Activated CD4-positive, CD25-positive, alpha-beta regulatory T cell treated with anti-CD3 and anti-CD28 coated beads, Interleukin-2, amount 50 U/mL, for 72 hours (primary cell): ENCODE data around the gene PTPN14.
A peak's percentile ranks its signal among the peaks of the same experiment; 100 is the strongest.

Experiments used
- DNase-seq: peaks from one replicate; pipeline ENCODE4 v3.0.0; 2021

PTPN14 gene

DNA sequence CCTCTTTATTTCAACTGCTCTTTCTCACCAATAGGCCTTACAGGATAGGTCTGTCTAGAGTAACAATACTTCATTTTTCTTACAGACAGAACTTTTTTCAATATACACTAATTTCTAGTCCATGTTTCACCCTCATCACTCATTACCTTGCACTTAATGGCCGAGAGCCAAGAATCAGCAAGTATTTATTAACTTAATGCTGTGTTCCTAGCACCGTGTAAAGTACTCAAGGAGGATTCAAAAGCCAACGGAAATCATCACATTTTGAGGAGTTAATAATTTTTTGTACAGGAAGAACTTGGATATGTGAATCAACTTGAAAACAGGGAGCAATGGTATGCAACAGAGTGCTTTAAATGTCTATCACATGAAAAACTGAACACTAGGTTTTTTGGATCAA, 102.0 kb downstream of the PTPN14 start:
- DNase-seq: no peak

GRCh38 chr1:214448536-214448935, 102.9 kb downstream of the PTPN14 start:
- no peak for DNase-seq

GRCh38 chr1:214447557-214447871, 103.9 kb downstream of the PTPN14 start:
- no peak for DNase-seq

GRCh38 chr1:214446772-214447556, 104.4 kb downstream of the PTPN14 start:
- no peak for DNase-seq

DNA sequence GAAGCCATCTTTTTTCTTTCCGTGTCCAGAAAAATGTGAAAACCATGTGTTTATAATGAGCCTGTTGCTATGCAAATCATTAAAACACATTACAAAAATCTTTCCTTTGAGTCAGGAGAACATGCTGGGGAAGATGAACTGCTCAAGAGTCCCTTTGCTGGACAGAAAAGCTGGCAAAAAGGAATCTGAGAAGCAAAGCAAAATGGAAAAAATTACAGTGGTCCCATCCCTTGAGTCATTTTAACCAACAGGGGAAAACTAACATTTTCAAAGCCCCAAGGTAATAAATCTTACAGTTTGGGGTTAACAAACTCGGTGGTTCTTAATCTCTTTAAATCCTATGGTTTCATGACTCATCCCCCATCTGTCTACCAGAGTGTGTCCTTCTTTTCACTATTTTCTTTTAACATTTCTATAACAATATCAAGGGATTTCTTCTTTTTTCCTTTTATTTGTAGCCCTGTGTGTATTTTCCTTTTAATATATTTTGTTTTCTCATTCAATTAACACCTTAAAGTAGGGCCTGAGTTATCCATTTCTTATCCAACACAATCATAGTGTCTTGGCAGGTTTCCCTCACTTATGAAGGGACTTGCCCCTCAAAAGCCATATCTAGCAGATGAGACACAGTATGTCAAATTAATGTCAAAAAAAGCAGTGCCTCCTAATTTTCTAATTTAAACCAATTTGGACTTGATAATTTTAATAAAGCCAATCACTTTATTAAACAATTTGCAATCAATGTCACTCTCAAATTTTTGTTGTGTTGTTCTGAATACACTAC, 105.4 kb downstream of the PTPN14 start:
- DNase-seq: no peak

- no peak for DNase-seq
These were observed 106.2 kb downstream of the PTPN14 start for GRCh38 chr1:214445199-214445598.

DNA sequence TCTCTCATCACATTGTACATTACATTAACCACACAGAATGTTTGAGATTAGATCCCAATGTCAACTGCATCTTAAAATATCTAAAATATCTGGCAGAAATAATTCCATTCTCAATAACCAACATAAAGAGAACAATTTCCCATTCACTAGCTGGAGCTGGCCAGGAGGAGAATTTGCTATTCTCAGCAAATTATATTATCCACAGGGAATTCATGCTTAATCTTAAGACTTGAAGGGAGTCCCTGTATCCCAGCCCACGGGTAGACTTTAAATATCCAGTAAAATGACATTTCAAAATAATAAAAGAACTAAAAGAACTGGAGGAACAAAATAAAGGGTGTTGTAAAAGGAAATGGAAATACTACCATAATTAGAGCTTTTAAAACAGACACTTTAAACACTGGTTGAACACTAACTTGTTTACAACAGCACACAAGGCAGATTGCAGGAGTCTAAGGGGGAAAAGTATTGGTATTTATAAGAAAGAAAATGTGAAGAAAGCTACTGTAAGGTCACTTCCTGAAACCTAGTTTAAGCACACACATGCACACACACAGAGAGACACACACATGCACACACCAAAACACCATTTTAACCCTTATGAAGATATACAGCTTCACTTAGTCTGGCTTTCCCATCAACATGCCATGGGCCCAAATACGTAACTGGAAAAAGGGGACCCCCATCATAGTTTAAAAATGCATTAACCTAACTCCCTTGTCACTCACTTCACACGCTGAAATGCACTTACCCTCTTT, 107.0 kb downstream of the PTPN14 start:
- no peak for DNase-seq

DNA sequence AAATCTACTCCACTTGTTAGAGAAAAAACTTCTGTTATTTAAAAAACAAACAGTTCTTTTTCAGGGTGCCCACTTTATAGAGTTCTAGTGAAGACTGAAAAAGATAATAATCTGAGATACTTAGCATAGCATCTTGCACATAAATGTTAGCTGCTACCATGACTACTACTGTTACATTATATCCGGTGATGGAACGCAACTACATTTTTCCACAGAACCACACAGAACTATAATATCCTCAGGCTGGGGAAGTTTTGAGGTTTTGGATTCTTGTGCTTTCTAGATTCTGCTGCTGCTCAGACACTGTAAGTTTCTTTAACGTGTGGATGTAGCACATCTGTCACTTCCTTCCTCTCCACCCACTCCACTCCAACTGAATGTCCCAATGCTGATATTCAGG, 110.3 kb downstream of the PTPN14 start:
- DNase-seq: no peak

GRCh38 chr1:214440219-214440965, 111.0 kb downstream of the PTPN14 start:
- DNase-seq: no peak

GRCh38 chr1:214439352-214440119, 111.9 kb downstream of the PTPN14 start:
- peak; percentile 39 for DNase-seq

- DNase-seq: no peak
These were observed 112.9 kb downstream of the PTPN14 start for GRCh38 chr1:214438530-214438929.

GRCh38 chr1:214438075-214438474, 113.3 kb downstream of the PTPN14 start:
- DNase-seq: no peak

DNA sequence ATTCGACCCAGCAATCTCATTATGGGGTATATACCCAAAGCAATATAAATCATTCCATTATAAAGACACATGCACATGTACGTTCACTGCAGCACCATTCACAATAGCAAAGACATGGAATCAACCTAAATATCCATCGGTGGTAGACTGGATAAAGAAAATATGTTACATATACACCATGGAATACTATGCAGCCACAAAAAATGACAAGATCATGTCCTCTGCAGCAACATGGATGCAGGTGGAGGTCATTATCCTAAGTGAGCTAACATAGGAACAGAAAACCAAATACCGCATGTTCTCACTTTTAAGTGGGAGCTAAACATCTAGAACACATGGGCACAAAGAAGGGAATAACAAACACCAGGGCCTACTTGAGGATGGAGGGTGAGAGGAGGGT, 115.5 kb downstream of the PTPN14 start:
- no peak for DNase-seq

GRCh38 chr1:214432245-214432644, 119.2 kb downstream of the PTPN14 start:
- no peak for DNase-seq

DNA sequence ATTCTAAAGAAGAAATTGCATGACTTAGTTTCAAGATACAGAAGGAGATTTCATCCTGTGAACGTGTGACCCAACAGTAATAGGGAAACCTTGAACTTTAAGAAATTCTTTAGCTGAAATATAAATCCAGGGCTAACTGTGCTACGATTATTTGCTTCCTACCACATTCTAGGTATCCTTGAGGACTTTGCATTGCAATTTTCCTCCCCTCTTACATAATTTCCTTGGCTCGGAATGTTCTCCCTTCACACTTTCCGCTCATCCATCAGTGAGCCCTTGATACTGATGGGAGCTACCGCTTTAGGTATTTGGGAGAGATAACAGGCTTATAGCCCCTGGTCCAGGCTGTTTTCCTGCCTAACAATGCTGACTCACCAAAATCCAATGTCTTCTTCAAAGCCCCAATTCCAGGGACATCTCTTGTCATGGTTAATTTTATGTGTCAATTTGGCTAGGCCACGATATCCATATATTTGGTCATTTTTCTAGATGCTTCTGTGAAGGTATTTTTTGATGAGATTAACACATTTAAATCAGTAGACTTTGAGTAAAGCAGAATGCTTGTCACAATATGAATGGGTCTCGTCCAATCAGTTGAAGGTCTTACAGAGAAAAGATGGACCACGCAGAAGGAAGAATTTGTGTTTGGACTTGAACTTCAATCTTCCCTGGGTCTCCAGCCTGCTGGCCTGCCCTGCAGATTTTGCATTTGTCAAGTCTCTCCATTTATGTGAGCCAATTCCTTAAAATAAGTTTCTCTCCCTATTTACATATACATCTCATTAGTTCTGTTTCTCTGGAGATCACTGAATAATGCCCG, 121.2 kb downstream of the PTPN14 start:
- no peak for DNase-seq

- peak; percentile 59 for DNase-seq
These were observed 123.5 kb downstream of the PTPN14 start for GRCh38 chr1:214427871-214428277.

GRCh38 chr1:214426426-214426812, 125.0 kb downstream of the PTPN14 start:
- no peak for DNase-seq

DNA sequence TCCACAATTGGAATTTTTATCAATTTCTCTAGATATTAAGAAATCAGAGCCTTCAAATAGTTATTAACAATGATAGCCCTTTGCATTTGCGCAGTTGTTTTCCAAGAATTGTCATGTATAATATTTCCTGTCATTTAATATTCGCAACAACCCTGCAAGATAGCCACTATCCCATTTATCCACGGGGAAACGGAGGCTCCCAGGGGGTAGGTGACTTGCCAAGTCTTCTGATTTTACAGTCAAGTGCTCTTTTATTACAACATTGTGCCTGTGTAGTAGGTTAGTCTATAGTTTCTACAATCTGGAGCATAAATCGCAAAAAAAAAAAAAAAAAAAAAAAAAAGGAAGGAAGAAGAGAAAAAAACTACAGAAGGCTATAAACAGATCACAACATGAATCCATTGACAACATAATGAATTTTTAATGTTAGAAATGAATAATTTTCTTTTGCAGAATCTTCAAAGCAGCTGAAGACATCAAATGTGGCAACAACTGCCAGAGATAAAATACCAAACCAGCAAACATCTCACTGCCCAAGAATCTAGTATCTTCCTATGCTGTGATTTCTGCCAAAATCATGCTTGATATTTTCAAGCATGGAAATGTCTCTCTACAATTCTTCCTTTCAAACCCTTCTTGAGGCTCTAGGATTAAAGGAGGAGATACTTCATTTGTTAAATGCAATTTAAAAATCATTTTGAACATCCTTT, 125.5 kb downstream of the PTPN14 start:
- DNase-seq: no peak

DNA sequence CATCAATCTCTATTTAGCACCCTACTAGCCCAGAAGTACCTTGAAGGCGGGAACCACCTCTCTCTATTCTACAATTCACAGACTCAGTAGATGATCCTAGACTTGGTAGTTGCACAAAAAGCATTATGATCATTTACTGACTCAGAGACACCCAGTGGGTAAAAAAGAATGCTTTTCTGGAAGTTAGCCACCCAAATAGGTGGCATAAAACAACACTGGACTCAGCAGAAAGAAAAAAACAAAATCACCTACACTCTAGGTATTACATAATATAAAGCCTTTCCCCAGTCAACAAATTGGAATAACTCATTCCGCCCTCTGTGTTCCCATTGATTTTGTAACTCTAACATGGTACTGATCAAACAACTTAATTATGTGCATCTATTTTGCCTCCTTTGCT, 126.3 kb downstream of the PTPN14 start:
- no peak for DNase-seq

- DNase-seq: no peak
These were observed 128.4 kb downstream of the PTPN14 start for GRCh38 chr1:214423045-214423444.
